Measurements from ENCODE around the gene GGT1.
"Not testable (repeated sequence)": the region's sequence is repeated elsewhere in the genome, so short reads cannot be mapped to it uniquely, and the experiment has no call there.

DNA sequence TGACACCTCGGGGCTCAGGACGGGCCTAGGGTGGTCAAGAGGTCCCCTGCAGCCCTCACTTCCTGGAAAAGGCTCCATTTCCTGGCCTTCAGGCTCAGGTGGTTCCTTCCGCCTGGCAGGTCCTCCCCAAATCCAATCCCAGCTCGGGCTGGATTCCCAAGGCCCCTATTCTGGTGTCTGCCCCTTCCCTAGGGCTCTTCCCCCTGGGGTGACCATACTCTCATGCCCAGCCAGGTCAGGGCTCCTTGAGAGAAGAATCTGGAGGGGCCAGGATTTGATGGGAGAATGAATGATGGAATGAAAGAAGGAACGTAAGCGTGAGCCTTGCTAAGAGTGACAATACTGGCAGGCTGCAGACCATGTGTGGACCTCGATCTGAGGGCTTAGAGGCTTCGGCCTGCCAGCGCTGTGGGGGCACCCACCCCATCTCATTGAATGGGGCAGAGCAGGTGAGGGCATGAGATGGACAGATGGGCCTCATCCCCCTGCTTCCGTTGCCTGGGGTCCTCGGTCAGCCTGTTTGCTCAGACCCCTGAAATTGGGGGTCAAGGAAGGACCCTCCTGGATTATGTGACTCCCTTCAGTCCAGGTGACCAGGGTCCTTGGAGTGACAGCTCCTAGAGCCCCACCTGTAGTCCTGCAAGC is 766 bp upstream of the GGT1 start:
- TF ChIP-seq, protein P1, sequence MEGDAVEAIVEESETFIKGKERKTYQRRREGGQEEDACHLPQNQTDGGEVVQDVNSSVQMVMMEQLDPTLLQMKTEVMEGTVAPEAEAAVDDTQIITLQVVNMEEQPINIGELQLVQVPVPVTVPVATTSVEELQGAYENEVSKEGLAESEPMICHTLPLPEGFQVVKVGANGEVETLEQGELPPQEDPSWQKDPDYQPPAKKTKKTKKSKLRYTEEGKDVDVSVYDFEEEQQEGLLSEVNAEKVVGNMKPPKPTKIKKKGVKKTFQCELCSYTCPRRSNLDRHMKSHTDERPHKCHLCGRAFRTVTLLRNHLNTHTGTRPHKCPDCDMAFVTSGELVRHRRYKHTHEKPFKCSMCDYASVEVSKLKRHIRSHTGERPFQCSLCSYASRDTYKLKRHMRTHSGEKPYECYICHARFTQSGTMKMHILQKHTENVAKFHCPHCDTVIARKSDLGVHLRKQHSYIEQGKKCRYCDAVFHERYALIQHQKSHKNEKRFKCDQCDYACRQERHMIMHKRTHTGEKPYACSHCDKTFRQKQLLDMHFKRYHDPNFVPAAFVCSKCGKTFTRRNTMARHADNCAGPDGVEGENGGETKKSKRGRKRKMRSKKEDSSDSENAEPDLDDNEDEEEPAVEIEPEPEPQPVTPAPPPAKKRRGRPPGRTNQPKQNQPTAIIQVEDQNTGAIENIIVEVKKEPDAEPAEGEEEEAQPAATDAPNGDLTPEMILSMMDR (conservative IDR thresholded peaks at IDR 0.05; ENCODE audit: low read length): not testable (repeated sequence)
- not testable (repeated sequence) for TF ChIP-seq EZH2phosphoT487 (IDR thresholded peaks at IDR 0.05; ENCODE audit: borderline replicate concordance)
